ENCODE measurements around the gene ZNF814.

DNA sequence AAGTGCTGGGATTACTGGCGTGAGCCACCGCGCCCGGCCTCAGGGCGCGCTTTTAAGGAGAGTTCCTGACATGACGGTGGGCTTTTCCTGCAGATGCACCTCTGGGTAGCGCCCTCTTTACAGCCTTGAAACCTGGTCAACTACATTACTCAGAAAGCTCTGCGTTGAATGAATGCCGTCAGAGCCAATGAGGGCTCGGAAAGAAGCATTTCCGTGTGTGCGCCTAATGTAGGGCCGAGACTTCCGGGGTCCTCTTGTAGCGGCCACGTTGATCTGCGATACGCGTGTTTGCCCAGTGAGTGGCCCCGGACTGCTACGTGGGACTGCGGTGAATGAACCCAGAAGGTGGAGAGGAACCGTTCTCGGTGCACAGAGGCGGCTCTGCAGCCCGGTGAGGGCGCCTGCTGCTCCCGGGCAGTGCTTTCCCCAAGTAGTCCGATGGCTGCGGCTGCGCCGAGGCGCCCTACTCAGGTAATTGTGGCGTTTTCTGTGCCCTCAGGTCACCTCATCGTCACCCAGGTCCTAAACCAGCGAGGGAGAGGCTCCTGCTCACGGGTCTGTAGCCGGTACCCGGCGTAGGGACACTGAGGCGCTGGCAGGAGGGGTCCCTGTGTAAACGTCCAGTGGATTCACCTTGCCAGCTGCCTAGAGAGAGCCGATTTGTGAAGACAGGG lies 69.2 kb downstream of the ZNF814 start:
- TF ChIP-seq, protein P1, sequence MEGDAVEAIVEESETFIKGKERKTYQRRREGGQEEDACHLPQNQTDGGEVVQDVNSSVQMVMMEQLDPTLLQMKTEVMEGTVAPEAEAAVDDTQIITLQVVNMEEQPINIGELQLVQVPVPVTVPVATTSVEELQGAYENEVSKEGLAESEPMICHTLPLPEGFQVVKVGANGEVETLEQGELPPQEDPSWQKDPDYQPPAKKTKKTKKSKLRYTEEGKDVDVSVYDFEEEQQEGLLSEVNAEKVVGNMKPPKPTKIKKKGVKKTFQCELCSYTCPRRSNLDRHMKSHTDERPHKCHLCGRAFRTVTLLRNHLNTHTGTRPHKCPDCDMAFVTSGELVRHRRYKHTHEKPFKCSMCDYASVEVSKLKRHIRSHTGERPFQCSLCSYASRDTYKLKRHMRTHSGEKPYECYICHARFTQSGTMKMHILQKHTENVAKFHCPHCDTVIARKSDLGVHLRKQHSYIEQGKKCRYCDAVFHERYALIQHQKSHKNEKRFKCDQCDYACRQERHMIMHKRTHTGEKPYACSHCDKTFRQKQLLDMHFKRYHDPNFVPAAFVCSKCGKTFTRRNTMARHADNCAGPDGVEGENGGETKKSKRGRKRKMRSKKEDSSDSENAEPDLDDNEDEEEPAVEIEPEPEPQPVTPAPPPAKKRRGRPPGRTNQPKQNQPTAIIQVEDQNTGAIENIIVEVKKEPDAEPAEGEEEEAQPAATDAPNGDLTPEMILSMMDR (conservative IDR thresholded peaks at IDR 0.05): no peak; the same call in 1 of the 2 replicates
- TF ChIP-seq EZH2 (IDR thresholded peaks at IDR 0.05; ENCODE audit: low read depth): no peak

Data from PC-9 (cell line).